ENCODE data around the gene UVSSA.

- TF ChIP-seq CTCF (conservative IDR thresholded peaks at IDR 0.05 in 1 of 2, IDR thresholded peaks at IDR 0.05 in 1 of 2; ENCODE audit: low read depth in 1 of 2, low read length in 2 of 2) (no peak), EZH2 (IDR thresholded peaks at IDR 0.05; ENCODE audit: low read length, missing control alignments) (no peak)
Observed at GRCh38 chr4:1412376-1413203, 65.6 kb downstream of the UVSSA start.

Measured in fibroblast of lung (primary cell).